Measurements from ENCODE around the gene CRIP2.
A peak's percentile ranks its signal among the peaks of the same experiment; 100 is the strongest.

CRIP2 gene

GRCh38 chr14:105476831-105477659, 2.4 kb downstream of the CRIP2 start:
- no peak for DNase-seq (ENCODE audit: low read depth in 2 of 2)

DNA sequence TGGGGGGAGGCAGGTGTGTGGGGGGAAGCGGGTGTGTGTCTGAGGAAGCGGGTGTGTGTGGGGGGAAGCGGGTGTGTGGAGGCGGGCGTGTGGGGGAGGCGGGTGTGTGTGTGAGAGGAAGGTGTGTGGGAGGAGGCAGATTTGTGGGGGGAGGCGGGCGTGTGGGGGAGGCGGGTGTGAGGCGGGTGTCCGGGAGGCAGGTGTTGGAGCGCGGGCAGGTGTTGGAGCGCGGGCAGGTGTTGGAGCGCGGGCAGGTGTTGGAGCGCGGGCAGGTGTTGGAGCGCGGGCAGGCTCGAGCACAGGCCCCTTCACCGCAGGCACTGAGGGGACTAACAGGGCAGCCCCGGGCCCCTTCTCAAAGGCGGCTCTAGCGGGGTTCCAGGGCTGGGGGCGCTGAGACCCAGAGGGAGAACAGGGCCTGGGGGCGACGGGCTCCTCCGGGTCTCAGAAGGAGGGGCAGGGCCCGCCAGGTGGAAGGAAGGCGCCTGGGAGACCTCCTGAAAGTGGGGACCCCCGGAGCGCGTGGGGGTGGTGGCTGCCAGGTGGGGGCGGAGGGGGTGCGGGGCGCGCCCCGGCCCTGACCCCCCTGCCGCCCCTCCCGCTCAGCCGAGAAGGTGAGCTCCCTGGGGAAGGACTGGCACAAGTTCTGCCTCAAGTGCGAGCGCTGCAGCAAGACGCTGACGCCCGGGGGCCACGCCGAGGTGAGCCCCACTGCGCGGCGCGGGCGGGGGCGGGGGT, 3.2 kb downstream of the CRIP2 start:
- peak in 1 of 2 donors; percentile 62 for DNase-seq (ENCODE audit: low read depth in 2 of 2)

GRCh38 chr14:105478398-105479251, 4.0 kb downstream of the CRIP2 start:
- no peak for DNase-seq (ENCODE audit: low read depth in 2 of 2)

- no peak for DNase-seq (ENCODE audit: low read depth in 2 of 2)
Measured at GRCh38 chr14:105479431-105480158, 5.0 kb downstream of the CRIP2 start.

- no peak for DNase-seq (ENCODE audit: low read depth in 2 of 2)
Measured at GRCh38 chr14:105480199-105480746, 5.7 kb downstream of the CRIP2 start.

GRCh38 chr14:105480807-105481801, 6.5 kb downstream of the CRIP2 start:
- peak; percentile 81 to 84 for DNase-seq (ENCODE audit: low read depth in 2 of 2)

DNA sequence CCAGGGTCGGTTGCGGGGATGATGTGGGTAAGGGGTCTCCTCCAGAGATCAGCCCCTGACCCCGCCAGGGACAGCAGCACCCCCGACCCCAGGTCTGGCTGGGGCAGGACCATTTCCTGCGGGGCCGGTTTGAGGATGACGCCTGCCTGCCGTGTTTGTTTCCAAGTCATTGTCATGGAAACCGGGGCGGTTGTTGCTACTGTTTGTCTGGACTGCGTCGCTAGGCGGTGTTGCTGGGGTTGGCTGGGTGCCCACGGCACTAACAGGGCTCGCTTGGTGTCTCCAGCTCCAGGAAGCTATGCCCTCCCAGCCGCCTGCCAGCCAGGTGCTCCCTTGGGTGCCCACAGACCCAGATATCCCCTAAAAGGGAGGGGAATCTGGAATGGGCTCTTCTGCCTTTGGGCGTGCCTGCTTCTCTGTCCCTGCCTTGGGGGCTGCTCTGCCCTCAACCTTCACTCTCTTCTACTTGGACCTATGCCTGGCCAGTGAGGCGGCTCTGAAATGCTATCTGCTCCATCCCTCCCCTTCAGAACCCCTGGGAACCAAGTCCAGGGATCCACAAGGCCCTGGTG, 7.4 kb downstream of the CRIP2 start:
- DNase-seq (ENCODE audit: low read depth in 2 of 2) = peak; percentile 87 to 92

GRCh38 chr14:105482486-105483110, 8.0 kb downstream of the CRIP2 start:
- no peak for DNase-seq (ENCODE audit: low read depth in 2 of 2)

GRCh38 chr14:105483300-105484068, 8.9 kb downstream of the CRIP2 start:
- no peak for DNase-seq (ENCODE audit: low read depth in 2 of 2)

DNA sequence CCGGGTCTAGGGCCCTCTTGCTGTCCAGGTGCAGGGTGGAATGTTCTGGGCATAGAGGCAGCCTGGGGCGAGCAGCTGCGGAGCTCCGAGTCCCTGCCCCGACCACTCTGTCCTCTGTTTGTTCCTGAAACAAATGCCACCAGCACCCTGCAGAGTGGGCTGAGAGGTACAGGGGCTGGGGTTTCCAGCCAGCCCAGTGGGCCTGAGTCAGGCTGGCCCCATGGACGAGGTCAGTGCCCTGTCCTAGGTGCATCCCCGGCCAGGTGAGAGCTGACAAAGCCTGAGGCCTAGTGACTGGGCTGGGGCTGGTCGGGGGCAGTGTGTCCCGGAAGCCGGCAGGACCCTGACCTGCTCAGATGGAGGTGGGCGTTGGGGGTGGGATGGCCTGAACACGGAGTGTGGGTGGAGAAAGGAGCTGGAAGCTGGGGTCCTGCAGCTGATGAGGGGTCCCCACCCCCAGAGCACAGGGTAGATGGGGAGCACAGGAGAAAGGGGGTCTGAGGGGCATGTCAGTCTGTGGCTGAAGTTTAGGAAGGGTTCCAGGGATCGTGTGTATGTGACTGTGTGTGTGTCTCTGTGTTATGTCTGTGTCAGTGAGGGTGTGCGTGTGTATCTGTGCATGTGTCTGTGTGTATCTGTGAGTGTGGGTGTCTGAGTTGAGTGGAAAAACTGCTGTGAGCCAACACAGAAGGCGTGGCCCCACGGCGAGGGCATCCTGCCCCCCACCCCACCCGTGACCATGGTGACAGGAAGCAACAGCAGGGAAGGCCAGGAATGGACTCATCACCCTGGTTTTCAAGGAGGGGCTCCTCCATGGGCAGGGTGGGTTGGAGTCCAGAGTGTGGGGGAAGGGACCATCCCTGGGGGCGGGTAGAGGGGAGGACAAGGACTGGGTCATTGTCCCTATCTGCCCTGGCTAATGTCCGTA, 9.7 kb downstream of the CRIP2 start:
- peak; percentile 43 to 51 for DNase-seq (ENCODE audit: low read depth in 2 of 2)

DNA sequence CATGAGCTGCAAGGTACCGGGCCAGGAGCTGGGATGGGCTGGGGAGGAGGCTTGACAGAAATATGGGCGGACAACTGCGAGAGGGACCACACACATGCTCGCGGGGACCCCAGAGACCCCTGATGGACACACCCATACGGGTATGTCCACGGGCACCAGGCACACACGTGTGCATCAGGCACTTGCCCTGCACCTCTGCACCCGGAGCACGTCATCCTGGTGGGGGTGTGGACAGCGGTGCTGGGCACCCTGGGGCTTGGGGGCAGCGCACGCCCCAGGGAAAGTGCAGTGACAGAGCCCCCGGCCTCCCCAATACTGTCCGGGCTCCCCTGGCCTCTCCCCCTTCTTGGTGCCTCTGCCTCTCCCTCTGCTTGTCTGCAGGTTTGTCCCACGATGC, 10.4 kb downstream of the CRIP2 start:
- DNase-seq (ENCODE audit: low read depth in 2 of 2) = no peak

DNA sequence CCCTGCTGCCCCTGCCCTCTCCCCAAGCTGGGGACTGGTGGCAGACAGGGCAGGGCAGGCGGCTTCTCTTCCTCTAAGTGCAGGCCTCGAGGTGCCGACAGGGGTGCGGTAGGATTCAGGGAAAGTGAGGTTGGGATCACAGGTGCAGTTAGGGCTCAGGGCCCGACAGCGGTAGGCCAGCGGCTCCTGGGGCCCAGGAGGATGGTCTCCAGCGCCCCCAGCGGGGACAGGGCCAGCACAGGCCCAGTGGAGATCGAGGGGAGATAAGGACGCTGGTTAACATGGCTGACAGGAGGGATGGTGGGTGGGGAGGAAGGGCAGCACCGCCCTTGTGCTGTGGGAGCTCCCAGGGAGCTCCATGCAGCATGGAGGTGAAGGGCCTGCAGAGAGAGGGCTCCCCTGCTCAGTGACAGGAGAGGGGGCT, 11.1 kb downstream of the CRIP2 start:
- DNase-seq (ENCODE audit: low read depth in 2 of 2) = peak in 1 of 2 donors; percentile 36

DNA sequence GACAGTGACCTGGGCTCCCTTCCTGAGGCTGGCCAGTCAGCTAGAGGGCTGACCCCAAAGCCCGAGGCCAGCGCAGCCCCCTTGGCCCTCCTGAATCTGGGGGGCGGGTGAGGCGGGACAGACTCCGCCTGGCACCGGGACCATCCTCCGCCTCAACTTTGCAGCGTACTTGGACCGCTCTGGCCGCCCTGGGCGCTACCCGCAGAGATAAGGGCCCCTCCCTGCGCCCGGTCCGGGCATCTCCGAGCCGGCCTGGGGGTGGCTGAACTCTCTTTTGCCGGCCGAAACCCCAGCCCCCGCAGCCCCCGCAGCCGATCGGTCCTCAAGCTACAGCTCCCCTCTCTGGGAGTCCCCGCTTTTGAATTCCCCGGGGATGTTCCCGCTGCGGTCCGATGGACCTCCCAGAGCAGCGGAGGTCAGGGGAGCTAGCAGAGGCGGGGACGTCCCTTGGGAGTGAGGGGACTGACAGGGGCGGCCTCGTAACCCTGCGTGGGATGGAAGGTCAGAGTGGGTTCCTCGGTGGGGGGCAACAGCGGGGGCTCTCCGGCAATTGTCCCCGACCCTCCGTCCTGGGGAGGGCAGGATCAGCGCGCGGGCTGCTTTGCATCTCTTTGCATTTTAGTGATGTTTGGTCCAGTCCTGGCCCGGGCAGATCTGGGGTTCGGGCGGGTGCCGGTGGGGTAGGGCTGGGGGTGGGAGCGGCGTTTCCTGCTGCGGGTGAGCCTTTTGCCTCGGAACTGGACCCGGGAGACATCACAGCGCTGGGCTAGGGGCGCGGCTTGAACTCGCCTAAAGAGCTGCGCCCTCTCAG, 11.7 kb downstream of the CRIP2 start, which contains the start of gene CRIP1:
TSS of gene CRIP1 (plus strand) at position 724 of the 811 bp plus-strand sequence. CDS start 374 bp downstream, outside the sequence.
- no peak for DNase-seq (ENCODE audit: low read depth in 2 of 2)

DNA sequence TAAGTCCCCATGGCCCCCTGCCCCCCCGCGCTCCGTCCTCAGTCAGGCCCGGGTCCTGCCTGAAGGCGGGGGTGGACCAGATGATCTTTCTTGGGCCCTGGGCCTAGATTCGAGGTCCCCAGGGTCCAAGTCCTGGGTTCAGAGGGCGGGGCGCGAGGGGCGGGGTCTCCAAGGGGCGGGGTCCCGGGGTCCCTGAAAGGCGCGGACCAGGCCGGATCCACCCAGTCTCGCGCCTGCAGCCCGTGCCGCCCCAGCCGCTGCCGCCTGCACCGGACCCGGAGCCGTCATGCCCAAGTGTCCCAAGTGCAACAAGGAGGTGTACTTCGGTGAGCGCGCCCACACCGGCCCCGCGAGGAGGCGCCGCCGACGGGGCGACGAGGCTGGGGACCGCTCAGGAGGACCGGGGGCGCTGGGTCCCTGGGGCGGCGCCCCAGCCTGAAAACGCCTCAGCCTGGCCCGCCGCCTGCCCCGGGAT, 12.4 kb downstream of the CRIP2 start:
- peak; percentile 29 to 54 for DNase-seq (ENCODE audit: low read depth in 2 of 2)

- DNase-seq (ENCODE audit: low read depth in 2 of 2) = peak; percentile 44 to 52
Measured at GRCh38 chr14:105487449-105487985, 12.9 kb downstream of the CRIP2 start.
